ENCODE results near the gene SF3B1. TPM values are rescaled to one million over a fixed set of nuclear protein-coding genes. Genes with fewer than 3 reads are reported as not detected.

The SF3B1 gene
- total RNA-seq, 2 experiments from 2014 or later: 498 to 529 TPM

DNA sequence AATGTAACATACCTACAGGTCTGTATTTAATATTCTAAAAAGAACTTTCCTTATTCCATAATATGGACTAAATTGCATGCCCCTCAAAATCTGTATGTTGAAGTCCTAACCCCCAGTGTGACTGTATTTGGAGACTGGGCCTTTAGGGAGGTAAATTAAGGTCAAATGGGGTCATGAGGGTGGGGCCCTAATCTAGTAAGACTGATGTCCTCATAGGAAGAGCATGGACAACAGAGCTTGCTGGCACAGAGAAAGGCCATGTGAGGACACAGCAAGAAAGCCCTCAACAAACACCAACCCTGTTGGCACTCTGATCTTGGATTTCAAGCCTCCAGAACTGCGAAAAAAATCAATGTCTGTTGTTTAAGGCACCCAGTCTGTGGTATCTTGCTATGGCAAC lies 18.6 kb downstream of the SF3B1 start:
- Mint-ChIP-seq H3K27me3 (no peaks in the 10 kb centered on the region), H3K9me3 (no peaks in the 10 kb centered on the region), H3K27ac (no peak overlapping the region), H3K4me3 (no peak overlapping the region), H3K4me1 (ENCODE audit: low read depth) (peaks cover 17% of the 10 kb centered on the region), H3K36me3 (ENCODE audit: low read depth) (peaks cover 90% of the 10 kb centered on the region)
- H3K4me3 ChIP-seq (ENCODE audit: low read length): no peak overlapping the region
- H3K36me3 ChIP-seq (ENCODE audit: insufficient read depth, low read length): peaks cover 97% of the 10 kb centered on the region
- ChIA-PET POLR2A (interaction anchor here (1.0 to 1.4 kb wide), 2 partner anchors 19 to 84 kb away, joined by 3 to 4 read pairs; partner anchors contain the start of genes HSPD1 and SF3B1), CTCF (no interaction called here)
- no peak for DNase-seq
- H3K4me1 ChIP-seq (ENCODE audit: insufficient read depth, low read length): no peaks in the 10 kb centered on the region
- intact Hi-C loops (cut with DNase I, micrococcal nuclease): loop anchor here in 1 of 2 experiments (10.0 kb wide), 1 partner anchor 641 kb away; no protein-coding TSS in a partner anchor
- no peaks in the 10 kb centered on the region for H3K27me3 ChIP-seq (ENCODE audit: control insufficient read depth in 1 of 2, insufficient read depth in 2 of 2, low read length in 2 of 2)
- TF ChIP-seq, protein P1, sequence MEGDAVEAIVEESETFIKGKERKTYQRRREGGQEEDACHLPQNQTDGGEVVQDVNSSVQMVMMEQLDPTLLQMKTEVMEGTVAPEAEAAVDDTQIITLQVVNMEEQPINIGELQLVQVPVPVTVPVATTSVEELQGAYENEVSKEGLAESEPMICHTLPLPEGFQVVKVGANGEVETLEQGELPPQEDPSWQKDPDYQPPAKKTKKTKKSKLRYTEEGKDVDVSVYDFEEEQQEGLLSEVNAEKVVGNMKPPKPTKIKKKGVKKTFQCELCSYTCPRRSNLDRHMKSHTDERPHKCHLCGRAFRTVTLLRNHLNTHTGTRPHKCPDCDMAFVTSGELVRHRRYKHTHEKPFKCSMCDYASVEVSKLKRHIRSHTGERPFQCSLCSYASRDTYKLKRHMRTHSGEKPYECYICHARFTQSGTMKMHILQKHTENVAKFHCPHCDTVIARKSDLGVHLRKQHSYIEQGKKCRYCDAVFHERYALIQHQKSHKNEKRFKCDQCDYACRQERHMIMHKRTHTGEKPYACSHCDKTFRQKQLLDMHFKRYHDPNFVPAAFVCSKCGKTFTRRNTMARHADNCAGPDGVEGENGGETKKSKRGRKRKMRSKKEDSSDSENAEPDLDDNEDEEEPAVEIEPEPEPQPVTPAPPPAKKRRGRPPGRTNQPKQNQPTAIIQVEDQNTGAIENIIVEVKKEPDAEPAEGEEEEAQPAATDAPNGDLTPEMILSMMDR (IDR thresholded peaks at IDR 0.05): no peak
- H3K27ac ChIP-seq (ENCODE audit: low read depth in 1 of 2, low read length in 2 of 2): no peak overlapping the region
- no peaks in the 10 kb centered on the region for H3K9me3 ChIP-seq (ENCODE audit: control insufficient read depth in 1 of 2, insufficient read depth in 1 of 2, low read length in 2 of 2)
- no peak for ATAC-seq (ENCODE audit: poor library complexity)

DNA sequence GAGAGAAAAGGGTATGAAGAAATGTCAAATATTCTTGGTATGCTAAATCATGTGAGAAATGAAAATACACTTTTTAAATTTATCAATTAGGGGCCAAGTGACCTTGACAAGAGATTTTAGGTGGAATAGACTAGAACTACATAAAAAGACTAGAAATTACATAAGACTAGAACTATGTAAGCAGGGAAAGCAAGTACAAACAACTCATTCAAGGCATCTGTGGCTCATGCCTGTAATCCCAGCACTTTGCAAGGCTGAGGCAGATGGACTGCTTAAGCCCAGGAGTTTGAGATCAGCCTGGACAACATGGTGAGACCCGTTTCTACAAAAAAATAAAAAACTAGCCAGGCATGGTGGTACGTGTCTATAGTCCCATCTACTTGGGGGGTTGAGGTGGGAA lies 20.3 kb downstream of the SF3B1 start:
- TF ChIP-seq, protein P1 (IDR thresholded peaks at IDR 0.05): no peak
- no peak overlapping the region for H3K27ac Mint-ChIP-seq
- ChIA-PET POLR2A (interaction anchor here (1.0 kb wide), 1 partner anchor 9 kb away, joined by 4 read pairs; no protein-coding TSS in a partner anchor), CTCF (no interaction called here)
- no peak for ATAC-seq (ENCODE audit: poor library complexity)
- H3K4me3 Mint-ChIP-seq: no peak overlapping the region
- H3K4me3 ChIP-seq (ENCODE audit: low read length): no peak overlapping the region
- H3K36me3 ChIP-seq (ENCODE audit: insufficient read depth, low read length): peaks cover 95% of the 10 kb centered on the region
- no peak overlapping the region for H3K27ac ChIP-seq (ENCODE audit: low read depth in 1 of 2, low read length in 2 of 2)
- no peaks in the 10 kb centered on the region for H3K27me3 Mint-ChIP-seq
- no peaks in the 10 kb centered on the region for H3K27me3 ChIP-seq (ENCODE audit: control insufficient read depth in 1 of 2, insufficient read depth in 2 of 2, low read length in 2 of 2)
- H3K9me3 Mint-ChIP-seq: no peaks in the 10 kb centered on the region
- peaks cover 92% of the 10 kb centered on the region for H3K36me3 Mint-ChIP-seq (ENCODE audit: low read depth)
- no peaks in the 10 kb centered on the region for H3K4me1 ChIP-seq (ENCODE audit: insufficient read depth, low read length)
- intact Hi-C loops (cut with DNase I, micrococcal nuclease): loop anchor here in 1 of 2 experiments (10.0 kb wide), 1 partner anchor 640 kb away; no protein-coding TSS in a partner anchor
- DNase-seq: no peak
- H3K4me1 Mint-ChIP-seq (ENCODE audit: low read depth): peaks cover 8% of the 10 kb centered on the region
- H3K9me3 ChIP-seq (ENCODE audit: control insufficient read depth in 1 of 2, insufficient read depth in 1 of 2, low read length in 2 of 2): no peaks in the 10 kb centered on the region

DNA sequence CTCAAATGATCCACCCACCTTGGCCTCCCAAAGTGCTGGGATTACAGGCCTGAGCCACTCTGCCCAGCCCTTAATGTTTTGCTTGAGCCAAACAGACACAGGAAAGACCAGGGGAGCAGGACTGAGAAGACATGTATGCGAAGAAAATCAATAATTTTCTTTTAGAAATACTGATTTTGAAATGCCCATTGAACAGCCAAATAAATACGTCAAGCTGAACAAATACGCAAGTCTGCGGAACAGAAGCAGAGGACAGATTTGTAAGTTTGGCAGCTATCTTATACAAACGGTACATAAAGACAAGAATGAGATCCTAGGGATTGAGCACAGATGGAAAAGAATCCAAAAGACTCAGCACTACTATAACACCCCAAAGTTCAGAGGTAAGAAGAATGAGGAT lies 20.8 kb downstream of the SF3B1 start:
- Mint-ChIP-seq H3K4me1 (ENCODE audit: low read depth) (peaks cover 4% of the 10 kb centered on the region), H3K4me3 (no peak overlapping the region), H3K9me3 (no peaks in the 10 kb centered on the region), H3K27me3 (no peaks in the 10 kb centered on the region), H3K27ac (no peak overlapping the region), H3K36me3 (ENCODE audit: low read depth) (peaks cover 92% of the 10 kb centered on the region)
- peaks cover 95% of the 10 kb centered on the region for H3K36me3 ChIP-seq (ENCODE audit: insufficient read depth, low read length)
- TF ChIP-seq, protein P1 (IDR thresholded peaks at IDR 0.05): no peak
- ChIA-PET CTCF (no interaction called here), POLR2A (interaction anchor here (1.0 kb wide), 1 partner anchor 10 kb away, joined by 4 read pairs; no protein-coding TSS in a partner anchor)
- no peak overlapping the region for H3K27ac ChIP-seq (ENCODE audit: low read depth in 1 of 2, low read length in 2 of 2)
- H3K4me3 ChIP-seq (ENCODE audit: low read length): no peak overlapping the region
- no peaks in the 10 kb centered on the region for H3K9me3 ChIP-seq (ENCODE audit: control insufficient read depth in 1 of 2, insufficient read depth in 1 of 2, low read length in 2 of 2)
- no peaks in the 10 kb centered on the region for H3K27me3 ChIP-seq (ENCODE audit: control insufficient read depth in 1 of 2, insufficient read depth in 2 of 2, low read length in 2 of 2)
- DNase-seq: no peak
- ATAC-seq (ENCODE audit: poor library complexity): no peak
- intact Hi-C loops (cut with DNase I, micrococcal nuclease): loop anchor here in 1 of 2 experiments (10.0 kb wide), 1 partner anchor 639 kb away; no protein-coding TSS in a partner anchor
- no peaks in the 10 kb centered on the region for H3K4me1 ChIP-seq (ENCODE audit: insufficient read depth, low read length)

Data from CD4-positive, alpha-beta T cell (primary cell).